GM19328 (cell line): ENCODE results near the gene MYO6.

Experiments used
- ATAC-seq: cut with Tn5 transposase; IDR thresholded peaks from one replicate; pipeline ENCODE4 v1.9.1; 2021; ENCODE audit warnings: mild to moderate bottlenecking, moderate library complexity; ENCODE audit not compliant: unreplicated experiment

MYO6 gene

DNA sequence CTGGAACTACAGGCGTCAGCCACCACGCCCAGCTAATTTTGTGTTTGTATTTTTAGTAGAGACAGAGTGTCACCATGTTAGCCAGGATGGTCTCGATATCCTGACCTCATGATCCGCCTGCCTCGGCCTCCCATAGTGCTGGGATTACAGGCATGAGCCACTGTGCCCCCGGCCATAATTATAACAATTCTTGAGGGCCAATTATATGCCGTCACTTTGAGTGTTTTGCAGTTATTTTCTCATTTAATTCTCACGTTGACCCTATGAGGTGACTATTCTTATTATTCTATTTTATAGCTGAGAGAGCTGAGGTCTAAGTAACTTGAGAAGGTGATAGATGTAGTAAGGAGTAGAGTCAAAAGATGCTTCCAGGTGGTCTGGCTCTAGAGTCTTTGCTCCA is 13.0 kb downstream of the MYO6 start:
- no peak for ATAC-seq

DNA sequence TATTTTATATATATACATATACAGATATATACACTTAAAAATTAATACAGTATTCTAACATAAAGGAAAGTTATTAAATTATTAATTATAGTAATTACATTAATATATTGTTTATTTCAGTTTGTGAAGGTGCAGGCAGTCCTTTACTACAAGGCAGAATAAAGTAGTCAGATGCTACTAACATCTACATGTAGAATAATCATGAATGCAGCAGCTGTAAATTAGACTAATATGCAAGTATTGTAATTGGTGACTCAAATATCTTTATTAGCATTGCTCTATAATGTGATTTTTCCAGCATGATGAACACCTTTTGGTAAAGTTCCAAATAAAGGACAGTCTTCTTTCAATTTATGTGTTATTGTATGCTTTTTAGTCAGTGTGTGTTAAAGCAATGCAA is 17.3 kb downstream of the MYO6 start:
- ATAC-seq = no peak

DNA sequence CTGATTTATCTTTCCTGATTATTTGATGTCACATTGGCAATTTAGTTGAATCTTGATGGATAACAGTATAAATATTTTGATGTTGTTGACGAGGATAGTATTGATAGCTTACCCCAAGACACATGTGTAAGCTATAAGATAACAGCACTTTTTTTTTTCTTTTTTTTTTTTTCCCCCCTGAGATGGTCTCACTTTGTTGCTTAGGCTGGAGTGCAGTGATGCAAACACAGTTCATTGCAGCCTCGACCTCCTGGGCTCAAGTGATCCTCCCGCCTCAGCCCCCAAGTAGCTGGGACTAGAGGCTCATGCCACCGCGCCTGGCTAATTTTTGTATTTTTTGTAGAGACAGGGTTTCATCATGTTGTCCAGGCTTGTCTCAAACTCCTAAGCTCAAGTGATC is 21.8 kb downstream of the MYO6 start:
- ATAC-seq = no peak

DNA sequence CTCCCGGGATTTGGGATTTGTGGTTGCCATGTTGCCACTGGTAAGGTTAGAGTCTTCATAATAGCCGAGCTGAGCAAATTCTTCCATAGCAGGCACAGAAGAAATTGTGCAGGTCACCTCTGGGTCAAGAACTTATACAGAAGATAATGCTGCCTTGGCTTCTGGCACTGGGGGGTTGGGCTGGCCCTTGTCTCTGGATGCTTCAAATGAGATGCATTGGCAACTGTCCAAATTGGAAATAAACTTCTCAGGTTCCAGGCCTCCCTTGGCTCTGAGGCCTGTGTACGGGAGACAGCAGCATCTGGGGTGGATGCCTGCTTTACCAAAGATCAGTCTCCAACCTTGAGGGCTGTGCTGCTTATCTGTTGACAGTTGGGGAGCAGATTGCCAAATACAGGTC is 26.2 kb downstream of the MYO6 start:
- ATAC-seq = no peak

DNA sequence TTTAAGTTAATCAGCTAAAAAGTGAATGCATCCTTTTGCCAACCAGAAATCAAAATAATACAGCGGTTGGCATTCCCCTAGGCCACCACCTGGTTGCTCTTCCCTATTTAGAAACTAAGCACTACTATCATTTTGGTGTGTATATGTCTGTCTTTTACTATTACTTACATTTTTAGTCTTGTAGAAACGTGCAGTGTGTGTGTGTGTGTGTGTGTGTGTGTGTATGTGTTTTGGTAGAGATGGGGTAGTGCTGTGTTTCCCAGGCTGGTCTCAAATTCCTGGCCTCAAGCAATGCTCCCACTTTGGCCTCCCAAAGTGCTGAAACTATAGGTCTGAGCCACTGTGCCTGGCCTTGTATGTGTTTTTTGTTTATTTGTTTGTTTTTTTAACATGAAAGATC is 27.4 kb downstream of the MYO6 start:
- ATAC-seq = no peak

DNA sequence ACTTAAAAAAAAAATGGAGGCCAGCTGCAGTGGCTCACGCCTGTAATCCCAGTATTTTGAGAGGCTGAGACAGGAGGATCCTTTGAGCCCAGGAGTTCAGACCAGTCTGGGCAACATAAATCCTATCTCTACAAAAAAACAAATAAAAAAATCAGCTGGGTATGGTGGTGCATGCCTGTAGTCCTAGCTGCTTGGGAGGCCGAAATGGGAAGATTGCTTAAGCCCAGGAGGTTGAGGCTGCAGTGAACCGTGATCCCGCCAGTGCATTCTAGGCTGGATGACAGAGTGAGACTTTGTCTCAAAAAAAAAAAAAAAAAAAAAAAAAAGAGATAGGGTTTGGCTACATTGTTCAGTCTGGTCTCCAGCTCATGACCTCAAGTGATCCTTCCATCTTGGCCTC is 29.7 kb downstream of the MYO6 start:
- no peak for ATAC-seq

DNA sequence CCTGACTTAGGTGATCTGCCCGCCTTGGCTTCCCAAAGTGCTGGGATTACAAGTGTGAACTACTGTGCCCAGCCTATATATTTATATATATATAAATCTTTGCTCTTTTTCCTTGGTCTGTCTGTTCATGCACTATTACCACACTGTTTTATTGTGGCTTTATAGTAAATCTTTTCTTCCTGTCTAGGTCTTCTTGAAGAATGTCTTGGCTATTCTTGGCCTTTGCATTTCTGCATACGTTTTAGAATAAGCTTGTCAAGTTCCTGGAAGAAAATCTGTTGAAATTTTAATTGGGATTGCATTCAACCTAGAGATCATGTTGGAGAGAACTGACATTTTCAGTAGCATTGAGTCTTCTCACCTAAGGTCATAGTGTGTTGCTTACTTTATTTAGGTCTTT is 37.1 kb downstream of the MYO6 start:
- no peak for ATAC-seq

DNA sequence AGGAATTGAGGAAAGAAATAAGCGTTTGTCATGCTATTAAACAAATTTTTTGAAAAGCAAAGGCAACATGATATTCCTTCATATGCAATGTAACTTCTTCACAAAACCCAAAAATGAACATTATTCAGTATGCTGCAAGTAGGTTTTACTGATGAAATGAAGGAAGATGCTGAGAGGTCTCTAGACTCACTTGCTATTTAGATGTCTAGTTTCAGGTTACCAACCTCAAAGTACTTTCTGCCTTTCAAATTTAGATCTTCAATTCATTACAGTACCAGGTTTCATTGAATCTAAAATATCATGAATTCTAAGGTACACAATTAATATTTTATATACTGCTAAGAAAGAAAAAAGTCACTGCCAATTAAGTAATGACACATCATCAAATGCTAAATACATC is 39.9 kb downstream of the MYO6 start:
- ATAC-seq = no peak

DNA sequence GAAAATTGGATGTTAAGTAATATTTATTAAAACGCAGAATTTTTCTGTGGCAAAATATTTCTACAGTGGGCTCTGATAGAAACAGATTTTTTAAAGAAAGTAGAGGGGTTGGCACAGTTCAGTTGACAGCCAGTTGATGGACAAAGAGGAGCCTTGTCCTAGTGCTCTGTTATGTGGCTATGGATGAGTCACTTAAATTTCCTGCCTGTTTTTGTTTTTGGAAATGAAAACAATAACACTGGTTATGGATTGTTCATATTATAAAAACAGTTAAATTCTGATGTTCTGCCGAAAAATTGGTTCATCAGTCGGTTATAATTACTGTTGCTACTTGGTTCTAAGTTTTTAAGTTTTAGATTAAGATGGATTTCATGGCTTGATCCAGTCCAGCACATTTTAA is 42.8 kb downstream of the MYO6 start:
- no peak for ATAC-seq

DNA sequence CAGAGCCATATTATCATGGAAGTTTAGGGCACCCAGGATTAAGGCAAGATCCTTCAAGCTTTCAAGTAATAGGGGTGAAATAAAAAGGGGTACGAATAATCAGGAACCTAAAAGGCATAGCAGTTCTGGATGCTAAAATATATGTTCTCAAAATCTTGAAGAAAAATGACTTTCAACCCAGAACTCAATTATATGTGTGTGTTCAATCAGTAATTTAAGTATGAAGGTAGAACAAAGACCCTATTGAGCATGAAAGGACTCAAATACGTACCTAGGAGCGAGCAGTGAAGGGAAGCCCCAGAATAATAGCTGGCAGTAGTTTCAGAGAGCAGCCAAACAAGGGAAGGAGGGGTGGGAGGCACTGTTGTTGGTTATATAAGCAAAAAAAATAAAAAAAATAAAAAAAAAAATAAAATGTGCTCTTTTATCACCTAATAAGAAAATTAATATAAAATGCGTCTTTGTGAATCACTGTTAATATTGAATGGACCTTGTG is 45.4 kb downstream of the MYO6 start:
- no peak for ATAC-seq

DNA sequence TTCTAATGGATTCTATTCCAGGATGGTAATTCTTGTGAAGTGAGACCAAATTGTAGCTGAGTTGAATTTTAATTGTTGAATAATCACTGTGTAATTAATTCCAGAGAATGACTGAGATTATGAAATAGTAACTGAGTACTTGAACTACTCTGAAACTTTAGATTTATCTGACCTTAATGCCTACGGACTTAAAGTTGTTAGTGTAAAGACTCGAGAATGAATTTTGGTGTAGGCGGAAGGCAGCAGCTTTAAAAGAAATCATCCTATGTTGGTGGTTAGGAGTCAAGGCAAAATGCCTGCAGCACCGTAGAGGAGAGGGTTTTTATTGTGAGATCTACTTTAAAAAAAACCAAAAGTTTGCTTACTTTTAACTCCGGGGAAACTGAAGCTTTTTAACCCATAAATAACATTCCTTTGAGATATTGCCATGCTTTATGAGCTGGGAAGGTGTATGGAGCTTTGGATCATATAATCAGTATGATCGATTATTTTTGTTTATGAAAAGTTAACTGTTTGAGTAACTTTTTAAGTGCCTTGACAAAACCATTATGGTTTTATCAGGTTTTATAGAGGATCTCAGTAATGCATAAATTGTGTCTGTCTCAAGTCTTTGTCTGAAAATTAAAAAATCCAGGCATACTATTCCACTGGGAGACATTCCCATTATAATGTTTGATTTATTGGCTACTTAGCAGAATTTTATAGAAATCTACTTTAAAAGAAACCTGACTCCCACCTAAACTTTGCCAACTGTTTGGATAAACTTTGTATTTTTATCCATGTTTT is 46.1 kb downstream of the MYO6 start:
- no peak for ATAC-seq

DNA sequence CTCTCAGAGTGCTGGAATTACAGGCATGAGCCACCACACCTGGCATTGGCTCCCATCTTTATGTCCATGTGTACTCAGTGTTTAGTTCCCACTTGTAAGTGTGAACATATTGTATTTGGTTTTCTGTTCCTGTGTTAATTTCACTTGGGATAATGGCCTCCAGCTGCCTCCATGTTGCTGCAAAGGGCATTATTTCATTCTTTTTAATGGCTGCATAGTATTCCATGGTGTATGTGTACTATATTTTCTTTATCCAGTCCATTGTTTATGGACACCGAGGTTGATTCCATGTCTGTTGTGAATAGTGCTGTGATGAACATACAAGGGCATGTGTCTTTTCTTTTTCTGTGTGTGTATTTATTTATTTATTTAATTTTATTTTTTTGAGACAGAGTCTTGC is 47.7 kb downstream of the MYO6 start:
- no peak for ATAC-seq

DNA sequence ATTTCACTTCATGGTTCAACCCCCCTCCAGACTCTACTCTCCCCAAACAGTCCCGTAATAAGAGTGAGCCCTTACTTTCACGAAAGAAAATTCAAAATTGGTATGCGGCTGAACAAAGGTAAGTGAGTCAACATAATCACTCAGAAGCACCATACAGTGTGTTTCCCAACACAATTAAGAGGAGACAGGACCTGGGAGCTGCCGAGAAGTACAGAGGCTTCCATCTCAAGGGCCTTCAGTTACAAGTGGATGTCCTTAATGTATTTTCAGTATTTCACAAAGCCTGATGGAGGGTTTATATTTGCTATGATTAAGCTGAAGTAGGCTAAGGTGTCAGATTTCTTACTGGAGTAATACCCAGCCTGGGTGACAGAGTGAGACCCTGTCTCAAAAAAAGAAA is 51.1 kb downstream of the MYO6 start:
- no peak for ATAC-seq

DNA sequence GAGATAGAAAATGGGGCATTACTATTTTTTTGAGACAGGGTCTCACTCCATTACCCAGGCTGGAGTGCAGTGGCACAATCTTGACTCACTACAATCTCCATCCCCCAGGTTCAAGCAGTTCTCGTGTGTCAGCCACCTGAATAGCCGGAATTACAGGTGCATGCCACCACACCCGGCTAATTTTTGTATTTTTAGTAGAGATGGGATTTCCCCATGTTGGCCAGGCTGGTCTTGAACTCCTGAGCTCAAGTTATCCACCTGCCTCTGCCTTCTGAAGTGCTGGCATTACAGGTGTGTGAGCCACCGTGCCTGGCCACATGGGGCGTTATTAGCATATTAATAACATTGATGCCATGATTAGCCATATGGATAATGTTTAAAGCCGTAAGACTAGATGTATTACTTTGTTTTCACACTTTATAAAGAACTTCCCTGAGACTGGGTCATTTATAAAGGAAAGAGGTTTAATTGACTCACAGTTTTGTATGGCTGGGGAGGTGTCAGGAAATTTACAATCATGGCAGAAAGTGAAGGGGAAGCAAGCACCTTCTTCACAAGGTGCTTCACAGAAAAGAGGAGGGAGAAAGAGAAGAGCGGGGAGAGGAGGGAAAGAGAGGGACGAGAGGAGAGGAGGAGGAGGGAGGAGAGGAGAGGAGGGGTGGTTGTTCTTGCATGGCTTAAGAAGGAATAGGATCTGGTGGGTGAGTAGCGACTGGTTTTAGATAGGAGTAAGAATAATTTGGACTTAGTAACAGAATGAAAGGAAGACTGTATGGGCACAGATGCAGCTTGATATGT is 51.9 kb downstream of the MYO6 start:
- ATAC-seq = no peak

DNA sequence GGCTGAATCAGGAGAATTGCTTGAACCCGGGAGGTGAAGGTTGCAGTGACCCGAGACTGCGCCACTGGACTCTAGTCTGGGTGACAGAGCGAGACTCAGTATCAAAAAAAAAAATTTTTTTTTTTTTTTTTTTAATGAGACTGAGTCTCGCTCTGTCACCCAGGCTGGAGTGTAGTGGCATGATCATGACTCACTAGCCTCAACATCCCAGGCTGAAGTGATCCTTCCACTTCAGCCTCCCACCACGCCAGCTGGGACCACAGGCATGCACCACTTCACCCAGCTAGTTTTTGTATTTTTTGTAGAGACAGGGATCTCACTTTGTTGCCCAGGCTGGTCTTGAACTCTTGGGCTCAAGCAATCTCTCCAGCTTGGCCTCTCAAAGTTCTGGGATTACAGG is 53.3 kb downstream of the MYO6 start:
- no peak for ATAC-seq

DNA sequence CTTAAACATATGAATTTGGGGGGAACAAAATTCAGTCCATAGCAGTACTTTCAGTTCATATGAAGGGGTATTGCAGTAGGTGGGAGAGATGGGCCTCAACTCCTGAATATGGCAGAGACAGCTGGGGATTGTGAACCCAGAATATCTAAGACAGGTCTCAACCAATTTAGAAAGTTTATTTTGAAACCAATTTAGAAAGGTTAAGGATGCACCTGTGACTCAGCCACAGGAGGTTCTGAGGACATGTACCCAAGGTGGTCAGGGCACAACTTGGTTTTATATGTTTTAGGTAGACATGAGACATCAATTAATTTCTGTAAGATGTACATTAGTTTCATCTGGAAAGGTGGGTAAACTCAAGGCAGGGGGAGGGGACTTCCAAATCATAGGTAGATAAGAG is 59.5 kb downstream of the MYO6 start:
- ATAC-seq = no peak

DNA sequence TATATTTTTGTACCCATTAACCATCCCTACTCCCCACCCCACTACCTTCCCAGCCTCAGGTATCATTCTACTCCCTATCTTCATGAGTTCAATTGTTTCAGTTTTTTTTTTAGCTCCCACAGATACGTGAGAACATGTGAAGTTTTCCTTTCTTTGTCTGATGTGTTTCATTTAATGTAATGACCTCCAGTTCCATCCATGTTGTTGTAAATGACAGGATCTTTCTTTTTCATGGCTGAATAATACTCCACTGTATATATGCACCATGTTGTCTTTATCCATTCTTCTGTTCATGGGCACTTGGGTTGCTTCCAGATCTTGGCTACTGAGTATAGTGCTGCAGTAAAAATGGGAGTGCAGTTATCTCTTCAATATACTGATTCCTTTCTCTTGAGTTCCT is 63.5 kb downstream of the MYO6 start:
- no peak for ATAC-seq

DNA sequence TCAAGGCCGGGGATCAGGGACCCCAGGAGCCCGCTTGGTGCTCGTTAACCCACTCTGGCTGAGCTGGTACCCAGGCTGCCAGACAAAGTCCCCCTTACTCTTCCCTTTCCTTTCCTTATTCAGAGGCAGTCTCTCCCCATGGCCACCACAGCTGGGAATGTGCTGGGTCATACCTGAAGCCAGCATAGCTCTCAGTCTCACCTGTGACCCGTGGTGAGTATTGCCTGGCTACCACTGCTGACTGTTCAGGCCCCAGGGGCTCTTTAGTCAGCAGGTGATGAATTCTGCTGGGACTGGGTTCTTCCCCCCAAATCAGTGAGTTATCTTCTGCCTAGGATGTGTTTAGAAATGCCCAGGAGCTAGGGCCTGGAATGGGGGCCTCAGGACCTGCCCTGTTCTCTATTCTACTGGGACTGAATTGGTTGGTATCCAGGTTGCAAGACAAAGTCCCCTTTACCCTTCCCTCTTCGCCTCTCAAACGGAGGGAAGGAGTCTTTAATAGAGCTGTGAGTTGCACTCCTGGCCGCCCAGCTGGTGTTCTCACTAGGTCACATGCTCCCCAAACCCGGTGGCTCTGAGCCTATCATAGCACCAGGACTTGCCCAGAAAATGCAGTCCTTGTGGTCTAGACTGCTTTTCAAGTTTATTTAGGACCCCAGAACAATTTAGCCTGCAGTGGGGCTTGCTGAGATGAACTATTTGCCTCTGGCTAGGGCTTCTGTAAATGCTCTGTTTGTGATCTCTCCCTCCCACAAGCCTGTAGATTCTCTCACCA is 64.6 kb downstream of the MYO6 start:
- no peak for ATAC-seq

DNA sequence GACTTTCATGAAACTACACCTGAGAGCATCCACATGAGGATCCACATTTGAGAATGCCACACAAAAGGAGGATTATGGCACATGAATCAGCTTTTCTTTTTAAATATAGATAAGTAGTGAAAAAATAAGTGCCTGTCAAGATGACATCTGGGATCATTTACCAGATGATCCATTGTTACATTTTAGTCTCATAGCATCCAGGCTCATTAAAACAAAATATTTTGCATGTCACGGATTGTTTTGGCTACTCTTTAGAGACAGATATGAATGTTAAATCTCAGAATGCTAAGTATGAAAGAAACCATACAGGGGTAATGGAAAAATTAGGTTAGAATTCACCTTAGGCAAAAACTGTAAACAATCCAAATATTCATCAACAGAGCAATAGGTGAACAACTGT is 66.7 kb downstream of the MYO6 start:
- no peak for ATAC-seq

DNA sequence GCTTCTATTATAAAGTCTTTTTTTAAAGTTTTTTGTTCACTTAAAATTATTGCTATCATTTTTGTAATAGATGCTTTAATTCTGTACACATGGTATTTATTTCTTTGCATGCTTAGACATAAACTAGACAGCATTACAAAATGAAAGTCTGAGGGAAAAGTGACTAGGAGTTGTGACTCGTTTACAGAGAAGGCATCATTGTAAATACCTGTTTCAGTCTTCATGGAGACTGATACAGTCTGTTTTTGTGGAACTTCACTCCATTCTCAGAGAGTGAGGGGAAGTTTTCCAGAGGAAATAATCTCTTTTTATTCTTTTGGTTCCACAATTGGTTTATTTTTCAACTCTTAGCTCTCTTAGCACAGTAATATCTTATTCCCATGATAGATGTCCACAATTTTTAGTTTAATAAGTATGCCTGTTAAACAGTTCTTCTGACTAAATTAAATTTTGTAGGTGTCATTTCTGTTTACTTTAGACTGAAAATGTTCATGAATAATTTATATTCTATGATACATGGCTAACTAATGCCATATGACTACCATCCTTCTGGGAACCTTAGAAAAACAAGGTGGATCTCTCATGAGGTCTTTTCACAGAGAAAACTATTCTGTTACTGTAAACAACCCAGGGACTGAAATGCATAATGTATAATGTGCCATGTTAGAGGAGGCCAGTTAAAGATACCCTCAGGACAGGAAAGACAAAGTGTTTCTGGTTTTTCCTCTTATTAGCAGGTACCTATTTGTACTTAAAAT is 69.2 kb downstream of the MYO6 start:
- ATAC-seq = no peak
